ENCODE results near the gene TRIM38.

Gene TRIM38

GRCh38 chr6:26026833-26027490 lies 64.4 kb downstream of the TRIM38 start:
- peaks cover 51% of the 10 kb centered on the region for H3K4me1 ChIP-seq (ENCODE audit: insufficient read depth, low read length, poor library complexity, severe bottlenecking)
- peaks cover 12% of the 10 kb centered on the region; the same call in 1 of the 2 replicates for H3F3A ChIP-seq (ENCODE audit: low read depth)
- peak overlapping the region; percentile 89 for H3K4me2 ChIP-seq (ENCODE audit: low read depth, low read length, poor library complexity, severe bottlenecking)

DNA sequence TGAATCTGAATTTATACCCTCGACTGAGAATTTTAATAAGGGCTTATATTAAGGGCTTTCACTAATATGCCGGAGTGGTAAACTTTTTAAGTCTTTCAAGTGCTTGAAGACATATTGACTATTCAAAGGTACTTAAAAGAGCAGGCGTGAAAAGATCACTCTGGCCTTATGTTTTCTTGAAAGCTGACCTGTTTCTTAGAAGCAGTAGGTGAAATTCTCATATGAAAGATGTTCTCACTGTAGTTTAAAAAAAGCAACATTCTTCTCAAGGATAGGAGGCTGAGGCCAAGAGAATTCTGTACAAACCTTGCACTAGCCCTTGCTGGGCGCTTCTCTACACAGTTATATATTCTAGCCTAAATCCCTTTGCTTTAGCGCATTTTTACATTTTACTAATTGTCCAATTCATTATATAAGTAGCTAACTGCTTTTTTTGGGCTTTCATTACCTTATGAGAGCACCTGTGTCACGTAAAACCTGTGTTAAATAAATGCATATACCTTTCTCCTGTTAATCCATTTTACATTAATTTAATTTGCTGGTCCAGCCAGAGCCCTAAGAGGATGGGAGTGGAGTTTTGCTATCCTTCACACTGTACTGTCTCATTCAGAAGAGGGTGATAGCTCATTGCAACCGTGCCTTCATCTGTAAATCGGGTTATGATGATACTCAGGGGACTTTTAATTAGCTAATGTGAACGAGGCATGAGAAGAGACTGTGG lies 65.0 kb downstream of the TRIM38 start:
- Histone ChIP-seq H3F3A (ENCODE audit: low read depth) (peaks cover 16% of the 10 kb centered on the region; the same call in 1 of the 2 replicates), H3K4me2 (ENCODE audit: low read depth, low read length, poor library complexity, severe bottlenecking) (peak overlapping the region; percentile 89), H4K20me1 (ENCODE audit: insufficient read depth, low read length, poor library complexity, severe bottlenecking) (no peaks in the 10 kb centered on the region), H3K4me1 (ENCODE audit: insufficient read depth, low read length, poor library complexity, severe bottlenecking) (peaks cover 51% of the 10 kb centered on the region), H3K27me3 (ENCODE audit: insufficient read depth, low read length, poor library complexity, severe bottlenecking) (no peaks in the 10 kb centered on the region), H3K9ac (ENCODE audit: low read depth, low read length, poor library complexity, severe bottlenecking) (peak overlapping the region; percentile 95), H3K36me3 (ENCODE audit: insufficient read depth, low read length) (no peaks in the 10 kb centered on the region), H3K9me2 (replicated peaks; ENCODE audit: low read depth, low read length) (no peaks in the 10 kb centered on the region), H3K79me2 (ENCODE audit: insufficient read depth, low read length) (no peaks in the 10 kb centered on the region), H3K4me3 (ENCODE audit: low read length, poor library complexity, severe bottlenecking) (peak overlapping the region; percentile 74), H2AFZ (ENCODE audit: low read length) (0 out of 2 replicates have a peak overlapping the region, but pooled peaks have one; percentile 16), H3K9me3 (ENCODE audit: insufficient read depth, low read depth, low read length) (no peaks in the 10 kb centered on the region)
- TF ChIP-seq, protein P1, sequence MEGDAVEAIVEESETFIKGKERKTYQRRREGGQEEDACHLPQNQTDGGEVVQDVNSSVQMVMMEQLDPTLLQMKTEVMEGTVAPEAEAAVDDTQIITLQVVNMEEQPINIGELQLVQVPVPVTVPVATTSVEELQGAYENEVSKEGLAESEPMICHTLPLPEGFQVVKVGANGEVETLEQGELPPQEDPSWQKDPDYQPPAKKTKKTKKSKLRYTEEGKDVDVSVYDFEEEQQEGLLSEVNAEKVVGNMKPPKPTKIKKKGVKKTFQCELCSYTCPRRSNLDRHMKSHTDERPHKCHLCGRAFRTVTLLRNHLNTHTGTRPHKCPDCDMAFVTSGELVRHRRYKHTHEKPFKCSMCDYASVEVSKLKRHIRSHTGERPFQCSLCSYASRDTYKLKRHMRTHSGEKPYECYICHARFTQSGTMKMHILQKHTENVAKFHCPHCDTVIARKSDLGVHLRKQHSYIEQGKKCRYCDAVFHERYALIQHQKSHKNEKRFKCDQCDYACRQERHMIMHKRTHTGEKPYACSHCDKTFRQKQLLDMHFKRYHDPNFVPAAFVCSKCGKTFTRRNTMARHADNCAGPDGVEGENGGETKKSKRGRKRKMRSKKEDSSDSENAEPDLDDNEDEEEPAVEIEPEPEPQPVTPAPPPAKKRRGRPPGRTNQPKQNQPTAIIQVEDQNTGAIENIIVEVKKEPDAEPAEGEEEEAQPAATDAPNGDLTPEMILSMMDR (conservative IDR thresholded peaks at IDR 0.05; ENCODE audit: low read length) = no peak
- no peak for TF ChIP-seq EZH2phosphoT487 (IDR thresholded peaks at IDR 0.05; ENCODE audit: borderline replicate concordance)

More at GRCh38 chr6:26026833-26027490, 64.4 kb downstream of the TRIM38 start:
- no peaks in the 10 kb centered on the region for H3K79me2 ChIP-seq (ENCODE audit: insufficient read depth, low read length)
- no peaks in the 10 kb centered on the region for H3K9me3 ChIP-seq (ENCODE audit: insufficient read depth, low read depth, low read length)
- H3K9me2 ChIP-seq (replicated peaks; ENCODE audit: low read depth, low read length) = no peaks in the 10 kb centered on the region
- H3K27me3 ChIP-seq (ENCODE audit: insufficient read depth, low read length, poor library complexity, severe bottlenecking) = no peaks in the 10 kb centered on the region
- H3K9ac ChIP-seq (ENCODE audit: low read depth, low read length, poor library complexity, severe bottlenecking) = peak overlapping the region; percentile 95
- no peaks in the 10 kb centered on the region for H4K20me1 ChIP-seq (ENCODE audit: insufficient read depth, low read length, poor library complexity, severe bottlenecking)
- H3K4me3 ChIP-seq (ENCODE audit: low read length, poor library complexity, severe bottlenecking) = peak overlapping the region; percentile 74
- TF ChIP-seq, protein P1 (conservative IDR thresholded peaks at IDR 0.05; ENCODE audit: low read length) = no peak
- TF ChIP-seq EZH2phosphoT487 (IDR thresholded peaks at IDR 0.05; ENCODE audit: borderline replicate concordance) = no peak
- H3K36me3 ChIP-seq (ENCODE audit: insufficient read depth, low read length) = no peaks in the 10 kb centered on the region
- 0 out of 2 replicates have a peak overlapping the region, but pooled peaks have one; percentile 16 for H2AFZ ChIP-seq (ENCODE audit: low read length)

DNA sequence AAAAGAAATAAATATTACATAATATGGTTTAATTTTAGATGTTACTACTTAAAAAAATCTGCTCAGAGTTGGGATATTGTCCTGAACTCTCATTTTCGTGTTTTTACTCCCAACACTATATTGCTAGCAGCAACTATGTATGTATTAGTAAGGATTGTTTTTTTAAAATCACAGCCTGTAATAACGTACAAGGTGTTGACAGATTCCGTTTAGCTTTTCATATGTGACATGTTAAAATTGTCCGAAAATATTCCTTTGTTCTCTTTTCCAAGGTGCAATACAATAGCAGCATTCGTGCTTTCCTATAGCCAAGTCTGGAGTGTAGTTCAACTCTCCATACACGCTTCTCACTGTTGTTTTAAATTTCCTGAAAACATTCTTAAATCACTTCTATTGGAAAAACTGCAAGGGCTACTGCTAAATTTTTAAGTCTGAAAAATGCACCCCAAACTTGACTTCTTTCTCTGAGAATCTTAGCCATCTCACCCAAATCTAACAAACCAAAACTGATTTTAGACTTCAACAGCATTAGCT lies 65.7 kb downstream of the TRIM38 start:
- Histone ChIP-seq H3K9me2 (replicated peaks; ENCODE audit: low read depth, low read length) (no peaks in the 10 kb centered on the region), H2AFZ (ENCODE audit: low read length) (no peak overlapping the region), H3K4me1 (ENCODE audit: insufficient read depth, low read length, poor library complexity, severe bottlenecking) (peaks cover 49% of the 10 kb centered on the region), H3K27me3 (ENCODE audit: insufficient read depth, low read length, poor library complexity, severe bottlenecking) (no peaks in the 10 kb centered on the region), H4K20me1 (ENCODE audit: insufficient read depth, low read length, poor library complexity, severe bottlenecking) (no peaks in the 10 kb centered on the region), H3K36me3 (ENCODE audit: insufficient read depth, low read length) (no peaks in the 10 kb centered on the region), H3K79me2 (ENCODE audit: insufficient read depth, low read length) (no peaks in the 10 kb centered on the region), H3F3A (ENCODE audit: low read depth) (peaks cover 22% of the 10 kb centered on the region; the same call in 1 of the 2 replicates), H3K4me2 (ENCODE audit: low read depth, low read length, poor library complexity, severe bottlenecking) (peak overlapping the region; percentile 89), H3K4me3 (ENCODE audit: low read length, poor library complexity, severe bottlenecking) (peak overlapping the region; percentile 74), H3K9me3 (ENCODE audit: insufficient read depth, low read depth, low read length) (no peaks in the 10 kb centered on the region), H3K9ac (ENCODE audit: low read depth, low read length, poor library complexity, severe bottlenecking) (peak overlapping the region; percentile 95)
- no peak for TF ChIP-seq EZH2phosphoT487 (IDR thresholded peaks at IDR 0.05; ENCODE audit: borderline replicate concordance)

Data from Loucy (cell line).